ENCODE results near the gene ASCC2. TPM values are rescaled to one million over a fixed set of nuclear protein-coding genes. Genes with fewer than 3 reads are reported as not detected.

The ASCC2 gene
- total and polyA plus RNA-seq, 2 experiments from 2014 or later: 30.5 to 31.3 TPM

DNA sequence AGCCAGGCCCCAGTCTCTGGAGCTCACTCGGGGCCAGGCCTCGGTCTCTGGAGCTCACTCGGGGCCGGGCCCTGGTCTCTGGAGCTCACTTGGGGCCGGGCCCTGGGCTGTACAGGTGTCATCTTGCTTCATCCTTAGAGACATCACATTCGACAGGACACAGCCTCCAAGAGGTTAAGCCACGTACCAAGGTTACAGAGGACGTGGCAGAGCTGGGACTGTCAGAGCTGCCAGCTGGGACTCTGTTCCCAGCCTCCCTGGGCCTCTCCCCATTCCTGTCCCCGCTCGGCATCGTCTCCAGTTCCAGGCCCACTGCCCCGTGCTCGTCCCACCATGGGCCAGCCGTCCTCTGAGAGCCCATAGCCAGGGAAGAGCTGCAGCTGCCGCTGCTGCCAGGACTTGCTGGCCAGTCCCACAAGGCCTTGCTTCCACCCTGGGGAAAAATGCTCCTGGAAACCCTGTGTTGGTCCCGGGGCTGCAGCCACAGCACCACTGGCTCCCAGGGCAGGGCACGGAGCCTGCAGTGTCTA is 98.7 kb downstream of the ASCC2 start:
- peaks cover 4% of the 10 kb centered on the region for H3K27me3 Mint-ChIP-seq (ENCODE audit: insufficient read depth, low read depth, poor library complexity)
- no peak overlapping the region for H2AFZ ChIP-seq
- no peaks in the 10 kb centered on the region for H3K9me2 ChIP-seq (ENCODE audit: insufficient read depth)
- H3K36me3 Mint-ChIP-seq (ENCODE audit: low read depth): peaks cover 3% of the 10 kb centered on the region; the same call in 1 of the 3 replicates
- no peaks in the 10 kb centered on the region for H3K36me3 ChIP-seq (ENCODE audit: insufficient read depth)
- 0 out of 3 replicates have a peak, but pooled peaks cover 2% of the 10 kb centered on the region for H3K9me3 Mint-ChIP-seq
- ATAC-seq: no peak
- no peak for DNase-seq (ENCODE audit: low spot score)
- H3K4me3 Mint-ChIP-seq: no peak overlapping the region
- H3K4me1 Mint-ChIP-seq: peaks cover 17% of the 10 kb centered on the region
- H4K20me1 ChIP-seq (replicated peaks; ENCODE audit: insufficient read depth): no peaks in the 10 kb centered on the region
- H3K27ac Mint-ChIP-seq: no peak overlapping the region
- no peaks in the 10 kb centered on the region for H3F3A ChIP-seq (replicated peaks; ENCODE audit: low read depth)
- no peak overlapping the region for H3K4me2 ChIP-seq
- H3K4me1 ChIP-seq (ENCODE audit: insufficient read depth): peaks cover 11% of the 10 kb centered on the region
- TF ChIP-seq EZH2 (IDR thresholded peaks at IDR 0.05; ENCODE audit: low read depth, unreplicated experiment) (no peak), STAT1 (IDR thresholded peaks at IDR 0.05; ENCODE audit: unreplicated experiment) (no peak), JUNB (IDR thresholded peaks at IDR 0.05; ENCODE audit: unreplicated experiment) (no peak), CREB1 (CRISPR knock-in tag; IDR thresholded peaks at IDR 0.05; ENCODE audit: low read depth) (no peak), ZNF114 (CRISPR knock-in tag; IDR thresholded peaks at IDR 0.05) (no peak), NANOG (IDR thresholded peaks at IDR 0.05; ENCODE audit: borderline replicate concordance) (no peak), ZNF331 (CRISPR knock-in tag; IDR thresholded peaks at IDR 0.05; ENCODE audit: low read depth) (no peak)
- TF ChIP-seq, protein P1, sequence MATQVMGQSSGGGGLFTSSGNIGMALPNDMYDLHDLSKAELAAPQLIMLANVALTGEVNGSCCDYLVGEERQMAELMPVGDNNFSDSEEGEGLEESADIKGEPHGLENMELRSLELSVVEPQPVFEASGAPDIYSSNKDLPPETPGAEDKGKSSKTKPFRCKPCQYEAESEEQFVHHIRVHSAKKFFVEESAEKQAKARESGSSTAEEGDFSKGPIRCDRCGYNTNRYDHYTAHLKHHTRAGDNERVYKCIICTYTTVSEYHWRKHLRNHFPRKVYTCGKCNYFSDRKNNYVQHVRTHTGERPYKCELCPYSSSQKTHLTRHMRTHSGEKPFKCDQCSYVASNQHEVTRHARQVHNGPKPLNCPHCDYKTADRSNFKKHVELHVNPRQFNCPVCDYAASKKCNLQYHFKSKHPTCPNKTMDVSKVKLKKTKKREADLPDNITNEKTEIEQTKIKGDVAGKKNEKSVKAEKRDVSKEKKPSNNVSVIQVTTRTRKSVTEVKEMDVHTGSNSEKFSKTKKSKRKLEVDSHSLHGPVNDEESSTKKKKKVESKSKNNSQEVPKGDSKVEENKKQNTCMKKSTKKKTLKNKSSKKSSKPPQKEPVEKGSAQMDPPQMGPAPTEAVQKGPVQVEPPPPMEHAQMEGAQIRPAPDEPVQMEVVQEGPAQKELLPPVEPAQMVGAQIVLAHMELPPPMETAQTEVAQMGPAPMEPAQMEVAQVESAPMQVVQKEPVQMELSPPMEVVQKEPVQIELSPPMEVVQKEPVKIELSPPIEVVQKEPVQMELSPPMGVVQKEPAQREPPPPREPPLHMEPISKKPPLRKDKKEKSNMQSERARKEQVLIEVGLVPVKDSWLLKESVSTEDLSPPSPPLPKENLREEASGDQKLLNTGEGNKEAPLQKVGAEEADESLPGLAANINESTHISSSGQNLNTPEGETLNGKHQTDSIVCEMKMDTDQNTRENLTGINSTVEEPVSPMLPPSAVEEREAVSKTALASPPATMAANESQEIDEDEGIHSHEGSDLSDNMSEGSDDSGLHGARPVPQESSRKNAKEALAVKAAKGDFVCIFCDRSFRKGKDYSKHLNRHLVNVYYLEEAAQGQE (IDR thresholded peaks at IDR 0.05; ENCODE audit: unreplicated experiment): no peak
- TF ChIP-seq, protein P2, sequence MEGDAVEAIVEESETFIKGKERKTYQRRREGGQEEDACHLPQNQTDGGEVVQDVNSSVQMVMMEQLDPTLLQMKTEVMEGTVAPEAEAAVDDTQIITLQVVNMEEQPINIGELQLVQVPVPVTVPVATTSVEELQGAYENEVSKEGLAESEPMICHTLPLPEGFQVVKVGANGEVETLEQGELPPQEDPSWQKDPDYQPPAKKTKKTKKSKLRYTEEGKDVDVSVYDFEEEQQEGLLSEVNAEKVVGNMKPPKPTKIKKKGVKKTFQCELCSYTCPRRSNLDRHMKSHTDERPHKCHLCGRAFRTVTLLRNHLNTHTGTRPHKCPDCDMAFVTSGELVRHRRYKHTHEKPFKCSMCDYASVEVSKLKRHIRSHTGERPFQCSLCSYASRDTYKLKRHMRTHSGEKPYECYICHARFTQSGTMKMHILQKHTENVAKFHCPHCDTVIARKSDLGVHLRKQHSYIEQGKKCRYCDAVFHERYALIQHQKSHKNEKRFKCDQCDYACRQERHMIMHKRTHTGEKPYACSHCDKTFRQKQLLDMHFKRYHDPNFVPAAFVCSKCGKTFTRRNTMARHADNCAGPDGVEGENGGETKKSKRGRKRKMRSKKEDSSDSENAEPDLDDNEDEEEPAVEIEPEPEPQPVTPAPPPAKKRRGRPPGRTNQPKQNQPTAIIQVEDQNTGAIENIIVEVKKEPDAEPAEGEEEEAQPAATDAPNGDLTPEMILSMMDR (conservative IDR thresholded peaks at IDR 0.05; ENCODE audit: low read depth in 2 of 2): no peak
- H3K79me2 ChIP-seq (replicated peaks; ENCODE audit: insufficient read depth): no peaks in the 10 kb centered on the region
- no peak overlapping the region for H3K4me3 ChIP-seq
- no peaks in the 10 kb centered on the region for H3K27me3 ChIP-seq (ENCODE audit: insufficient read depth)
- no peak overlapping the region for H3K27ac ChIP-seq (ENCODE audit: low read depth)

Small RNAs within 50 kb of the gene (small RNA-seq; reads per million reads assigned to genes)
- gene RF00019 (ENCODE audit: low replicate concordance): not detected

Other genes with a start within 250 kb of the ASCC2 start
- 50.6 and 54.5 TPM in 2 replicates for gene NF2, start 234.6 kb downstream of the ASCC2 start, total RNA-seq (2014; rRNA removed; shearing (Covaris generic))
- gene NF2, start 234.6 kb downstream of the ASCC2 start, polyA plus RNA-seq (2016; fragmentation: Nextera tagmentation; extraction: Ambion mirVana): 14.4 and 15.0 TPM in 2 replicates
- gene CABP7, start 118.3 kb downstream of the ASCC2 start, total RNA-seq (2014; rRNA removed; shearing (Covaris generic)): 0.24 and 0.35 TPM in 2 replicates
- 0.06 and 0.23 TPM in 2 replicates for gene CABP7, start 118.3 kb downstream of the ASCC2 start, polyA plus RNA-seq (2016; fragmentation: Nextera tagmentation; extraction: Ambion mirVana)
- gene ZMAT5, start 71.3 kb downstream of the ASCC2 start, total RNA-seq (2014; rRNA removed; shearing (Covaris generic)): 12.2 and 14.6 TPM in 2 replicates
- 25.1 and 25.4 TPM in 2 replicates for gene ZMAT5, start 71.3 kb downstream of the ASCC2 start, polyA plus RNA-seq (2016; fragmentation: Nextera tagmentation; extraction: Ambion mirVana)
- gene UQCR10, start 70.9 kb downstream of the ASCC2 start, total RNA-seq (2014; rRNA removed; shearing (Covaris generic)): 78.0 and 91.3 TPM in 2 replicates
- 535 and 550 TPM in 2 replicates for gene UQCR10, start 70.9 kb downstream of the ASCC2 start, polyA plus RNA-seq (2016; fragmentation: Nextera tagmentation; extraction: Ambion mirVana)
- 25.8 and 27.4 TPM in 2 replicates for gene MTMR3, start 44.9 kb upstream of the ASCC2 start, total RNA-seq (2014; rRNA removed; shearing (Covaris generic))
- gene MTMR3, start 44.9 kb upstream of the ASCC2 start, polyA plus RNA-seq (2016; fragmentation: Nextera tagmentation; extraction: Ambion mirVana): 4.4 and 5.2 TPM in 2 replicates
- gene HORMAD2, start 242.2 kb upstream of the ASCC2 start, total RNA-seq (2014; rRNA removed; shearing (Covaris generic)): not detected in 2 replicates
- 0.37 and 0.40 TPM in 2 replicates for gene HORMAD2, start 242.2 kb upstream of the ASCC2 start, polyA plus RNA-seq (2016; fragmentation: Nextera tagmentation; extraction: Ambion mirVana)